ENCODE results near the gene RNF144B.
A peak's percentile ranks its signal among the peaks of the same experiment; 100 is the strongest.

Gene RNF144B

GRCh38 chr6:18387061-18387721, at the start of gene RNF144B:
Gene RNF144B (plus strand): TSS chr6:18387350. CDS start chr6:18399535, 12,185 bp downstream.
- H3K4me3 ChIP-seq (ENCODE audit: control insufficient read depth, low read depth, low read length), result peak within 1 kb of the TSS; percentile 58
- DNase-seq (ENCODE audit: low read depth), result no peak
- no peak for TF ChIP-seq CTCF (IDR thresholded peaks at IDR 0.05; ENCODE audit: control insufficient read depth, insufficient read depth, low read depth, low read length, missing control alignments)

GRCh38 chr6:18339599-18339998, 47.6 kb upstream of the RNF144B start:
- no peak for DNase-seq (ENCODE audit: low read depth)
- H3K4me3 ChIP-seq (ENCODE audit: control insufficient read depth, low read depth, low read length), result no peak overlapping the region
- no peak for TF ChIP-seq CTCF (IDR thresholded peaks at IDR 0.05; ENCODE audit: control insufficient read depth, insufficient read depth, low read depth, low read length, missing control alignments)

- DNase-seq (ENCODE audit: low read depth), result no peak
- H3K4me3 ChIP-seq (ENCODE audit: control insufficient read depth, low read depth, low read length), result no peak overlapping the region
- no peak for TF ChIP-seq CTCF (IDR thresholded peaks at IDR 0.05; ENCODE audit: control insufficient read depth, insufficient read depth, low read depth, low read length, missing control alignments)
Measured at GRCh38 chr6:18340781-18341551, 46.2 kb upstream of the RNF144B start.

GRCh38 chr6:18342223-18342622, 44.9 kb upstream of the RNF144B start:
- H3K4me3 ChIP-seq (ENCODE audit: control insufficient read depth, low read depth, low read length), result no peak overlapping the region
- DNase-seq (ENCODE audit: low read depth), result no peak
- no peak for TF ChIP-seq CTCF (IDR thresholded peaks at IDR 0.05; ENCODE audit: control insufficient read depth, insufficient read depth, low read depth, low read length, missing control alignments)

GRCh38 chr6:18343741-18344140, 43.4 kb upstream of the RNF144B start:
- no peak for DNase-seq (ENCODE audit: low read depth)
- no peak for TF ChIP-seq CTCF (IDR thresholded peaks at IDR 0.05; ENCODE audit: control insufficient read depth, insufficient read depth, low read depth, low read length, missing control alignments)
- H3K4me3 ChIP-seq (ENCODE audit: control insufficient read depth, low read depth, low read length), result no peak overlapping the region

- DNase-seq (ENCODE audit: low read depth), result no peak
- H3K4me3 ChIP-seq (ENCODE audit: control insufficient read depth, low read depth, low read length), result no peak overlapping the region
- no peak for TF ChIP-seq CTCF (IDR thresholded peaks at IDR 0.05; ENCODE audit: control insufficient read depth, insufficient read depth, low read depth, low read length, missing control alignments)
Measured at GRCh38 chr6:18347021-18347577, 40.1 kb upstream of the RNF144B start.

Data from AG09309 (cell line).